A673 (cell line): ENCODE measurements around the gene SKI.

Source experiments
- EZH2 ChIP-seq: fragments of 200-600 bp; sonication (generic); IDR thresholded peaks from 2 replicates; pipeline ENCODE4 v1.6.1; 2017; ENCODE audit warnings: borderline replicate concordance, low read depth, mild to moderate bottlenecking, mixed read lengths, antibody characterized with exemption, low read length; ENCODE audit not compliant: poor library complexity, severe bottlenecking
- TF ChIP-seq, protein P1 (sequence below): fragments of 300-800, 200-600 bp; sonication (generic); conservative IDR thresholded peaks from 2 replicates; pipeline ENCODE4 v1.5.1; 2017; ENCODE audit warnings: low read depth, mild to moderate bottlenecking, antibody characterized with exemption, low read length, moderate library complexity, mixed read lengths

GRCh38 chr1:2306151-2306978 lies 78.2 kb downstream of the SKI start:
- TF ChIP-seq, protein P1, sequence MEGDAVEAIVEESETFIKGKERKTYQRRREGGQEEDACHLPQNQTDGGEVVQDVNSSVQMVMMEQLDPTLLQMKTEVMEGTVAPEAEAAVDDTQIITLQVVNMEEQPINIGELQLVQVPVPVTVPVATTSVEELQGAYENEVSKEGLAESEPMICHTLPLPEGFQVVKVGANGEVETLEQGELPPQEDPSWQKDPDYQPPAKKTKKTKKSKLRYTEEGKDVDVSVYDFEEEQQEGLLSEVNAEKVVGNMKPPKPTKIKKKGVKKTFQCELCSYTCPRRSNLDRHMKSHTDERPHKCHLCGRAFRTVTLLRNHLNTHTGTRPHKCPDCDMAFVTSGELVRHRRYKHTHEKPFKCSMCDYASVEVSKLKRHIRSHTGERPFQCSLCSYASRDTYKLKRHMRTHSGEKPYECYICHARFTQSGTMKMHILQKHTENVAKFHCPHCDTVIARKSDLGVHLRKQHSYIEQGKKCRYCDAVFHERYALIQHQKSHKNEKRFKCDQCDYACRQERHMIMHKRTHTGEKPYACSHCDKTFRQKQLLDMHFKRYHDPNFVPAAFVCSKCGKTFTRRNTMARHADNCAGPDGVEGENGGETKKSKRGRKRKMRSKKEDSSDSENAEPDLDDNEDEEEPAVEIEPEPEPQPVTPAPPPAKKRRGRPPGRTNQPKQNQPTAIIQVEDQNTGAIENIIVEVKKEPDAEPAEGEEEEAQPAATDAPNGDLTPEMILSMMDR, result 0 out of 2 replicates have a peak, but pooled peaks have one; percentile 26
- TF ChIP-seq EZH2, result no peak
